Endothelial cell (in vitro differentiated cells): ENCODE measurements around the gene SKP1. TPM values are rescaled to one million over a fixed set of nuclear protein-coding genes. Genes with fewer than 3 reads are reported as not detected.

Experiments
- DNase-seq: peaks from one replicate; pipeline ENCODE4 v3.0.0; 2021; ENCODE audit warnings: low spot score
- H3K27ac Mint-ChIP-seq: one replicate; pipeline ENCODE4 v1.8.0; 2021; ENCODE audit warnings: mixed read lengths, inconsistent platforms; ENCODE audit not compliant: unreplicated experiment
- H3K27me3 Mint-ChIP-seq: one replicate; pipeline ENCODE4 v1.8.0; 2021; ENCODE audit warnings: mild to moderate bottlenecking, moderate library complexity, mixed read lengths, inconsistent platforms; ENCODE audit not compliant: unreplicated experiment
- H3K36me3 Mint-ChIP-seq: one replicate; pipeline ENCODE4 v1.8.0; 2021; ENCODE audit warnings: mild to moderate bottlenecking, low read depth, mixed read lengths, inconsistent platforms; ENCODE audit not compliant: unreplicated experiment
- H3K4me1 Mint-ChIP-seq: one replicate; pipeline ENCODE4 v1.8.0; 2021; ENCODE audit warnings: mild to moderate bottlenecking, mixed read lengths, inconsistent platforms; ENCODE audit not compliant: unreplicated experiment
- H3K4me3 Mint-ChIP-seq: one replicate; pipeline ENCODE4 v1.8.0; 2021; ENCODE audit warnings: mild to moderate bottlenecking, mixed read lengths, inconsistent platforms; ENCODE audit not compliant: unreplicated experiment
- H3K9me3 Mint-ChIP-seq: one replicate; pipeline ENCODE4 v1.8.0; 2021; ENCODE audit warnings: mixed read lengths, inconsistent platforms; ENCODE audit not compliant: unreplicated experiment
- total RNA-seq: library from RNA; stranded (reverse); fragmentation: NEBNext Ultra II Directional; extraction: Animal tissue kit (Norgen Biotek cat#: 25700); gene quantifications from one replicate; pipeline ENCODE4 v1.2.1, GENCODE V29; 2021; ENCODE audit not compliant: unreplicated experiment
- TF ChIP-seq, protein P1 (sequence below): fragments of 200-600 bp; sonication (generic); IDR thresholded peaks from one replicate; pipeline ENCODE4 v1.5.0; 2021; ENCODE audit warnings: antibody characterized with exemption; ENCODE audit not compliant: unreplicated experiment

Gene SKP1
- total RNA-seq, 1 donor from 2014 or later, result 471 TPM

DNA sequence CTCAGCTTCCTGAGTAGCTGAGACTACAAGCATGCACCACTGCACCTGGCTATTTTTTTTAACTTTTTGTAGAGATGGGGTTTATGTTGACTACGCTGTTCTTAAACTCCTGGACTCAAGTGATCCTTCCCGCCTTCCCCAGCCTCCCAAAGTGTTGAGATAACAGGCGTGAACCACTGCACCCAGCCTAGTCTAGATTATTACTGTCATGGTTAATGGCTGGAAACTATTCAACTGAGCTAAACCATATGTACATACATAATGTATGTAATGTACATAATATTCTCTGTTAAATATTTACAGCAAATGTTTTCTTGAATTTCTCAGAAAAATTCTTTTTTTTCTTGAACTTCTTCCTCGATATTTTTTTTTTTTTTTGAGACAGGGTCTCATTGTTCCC lies 27.8 kb upstream of the SKP1 start:
- Mint-ChIP-seq H3K4me3 (no peak overlapping the region), H3K27me3 (no peaks in the 10 kb centered on the region), H3K9me3 (no peaks in the 10 kb centered on the region), H3K27ac (no peak overlapping the region), H3K36me3 (peaks cover 14% of the 10 kb centered on the region), H3K4me1 (no peaks in the 10 kb centered on the region)
- DNase-seq, result no peak
- TF ChIP-seq, protein P1, sequence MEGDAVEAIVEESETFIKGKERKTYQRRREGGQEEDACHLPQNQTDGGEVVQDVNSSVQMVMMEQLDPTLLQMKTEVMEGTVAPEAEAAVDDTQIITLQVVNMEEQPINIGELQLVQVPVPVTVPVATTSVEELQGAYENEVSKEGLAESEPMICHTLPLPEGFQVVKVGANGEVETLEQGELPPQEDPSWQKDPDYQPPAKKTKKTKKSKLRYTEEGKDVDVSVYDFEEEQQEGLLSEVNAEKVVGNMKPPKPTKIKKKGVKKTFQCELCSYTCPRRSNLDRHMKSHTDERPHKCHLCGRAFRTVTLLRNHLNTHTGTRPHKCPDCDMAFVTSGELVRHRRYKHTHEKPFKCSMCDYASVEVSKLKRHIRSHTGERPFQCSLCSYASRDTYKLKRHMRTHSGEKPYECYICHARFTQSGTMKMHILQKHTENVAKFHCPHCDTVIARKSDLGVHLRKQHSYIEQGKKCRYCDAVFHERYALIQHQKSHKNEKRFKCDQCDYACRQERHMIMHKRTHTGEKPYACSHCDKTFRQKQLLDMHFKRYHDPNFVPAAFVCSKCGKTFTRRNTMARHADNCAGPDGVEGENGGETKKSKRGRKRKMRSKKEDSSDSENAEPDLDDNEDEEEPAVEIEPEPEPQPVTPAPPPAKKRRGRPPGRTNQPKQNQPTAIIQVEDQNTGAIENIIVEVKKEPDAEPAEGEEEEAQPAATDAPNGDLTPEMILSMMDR, result no peak

DNA sequence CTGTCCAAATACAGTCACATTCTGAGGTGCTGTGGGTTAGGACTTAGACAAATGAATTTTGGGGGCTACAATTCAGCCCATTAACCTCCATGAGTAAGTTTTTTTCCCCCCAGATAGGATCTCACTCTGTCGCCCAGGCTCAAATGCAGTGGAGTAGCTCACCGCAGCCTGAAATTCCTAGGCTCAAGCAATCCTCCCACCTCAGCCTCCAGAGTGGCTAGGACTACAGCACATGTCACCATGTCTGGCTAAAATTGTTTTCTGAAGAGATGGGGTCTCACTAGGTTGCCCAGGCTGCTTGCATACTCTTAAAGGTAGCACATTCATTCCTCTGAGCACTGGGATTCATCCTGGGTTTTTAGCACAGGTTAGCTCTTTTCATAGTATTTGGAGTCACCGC lies 26.9 kb upstream of the SKP1 start:
- TF ChIP-seq, protein P1, result no peak
- no peaks in the 10 kb centered on the region for H3K4me1 Mint-ChIP-seq
- H3K27me3 Mint-ChIP-seq, result no peaks in the 10 kb centered on the region
- no peak overlapping the region for H3K4me3 Mint-ChIP-seq
- DNase-seq, result no peak
- H3K27ac Mint-ChIP-seq, result no peak overlapping the region
- peaks cover 22% of the 10 kb centered on the region for H3K36me3 Mint-ChIP-seq
- H3K9me3 Mint-ChIP-seq, result no peaks in the 10 kb centered on the region

GRCh38 chr5:134195666-134196065 lies 18.9 kb upstream of the SKP1 start:
- H3K4me1 Mint-ChIP-seq, result no peaks in the 10 kb centered on the region
- H3K9me3 Mint-ChIP-seq, result no peaks in the 10 kb centered on the region
- TF ChIP-seq, protein P1, result no peak
- H3K27me3 Mint-ChIP-seq, result peaks cover 4% of the 10 kb centered on the region
- DNase-seq, result no peak
- peaks cover 30% of the 10 kb centered on the region for H3K36me3 Mint-ChIP-seq
- no peak overlapping the region for H3K27ac Mint-ChIP-seq
- no peak overlapping the region for H3K4me3 Mint-ChIP-seq

GRCh38 chr5:134189031-134189430 lies 12.3 kb upstream of the SKP1 start:
- no peaks in the 10 kb centered on the region for H3K9me3 Mint-ChIP-seq
- H3K4me3 Mint-ChIP-seq, result no peak overlapping the region
- H3K36me3 Mint-ChIP-seq, result no peaks in the 10 kb centered on the region
- TF ChIP-seq, protein P1, result no peak
- no peak overlapping the region for H3K27ac Mint-ChIP-seq
- DNase-seq, result no peak
- H3K27me3 Mint-ChIP-seq, result peaks cover 8% of the 10 kb centered on the region
- H3K4me1 Mint-ChIP-seq, result no peaks in the 10 kb centered on the region

GRCh38 chr5:134188092-134188491 lies 11.3 kb upstream of the SKP1 start:
- H3K27me3 Mint-ChIP-seq, result peaks cover 4% of the 10 kb centered on the region
- DNase-seq, result no peak
- H3K4me1 Mint-ChIP-seq, result no peaks in the 10 kb centered on the region
- no peak overlapping the region for H3K4me3 Mint-ChIP-seq
- H3K9me3 Mint-ChIP-seq, result no peaks in the 10 kb centered on the region
- H3K27ac Mint-ChIP-seq, result no peak overlapping the region
- no peaks in the 10 kb centered on the region for H3K36me3 Mint-ChIP-seq
- TF ChIP-seq, protein P1, result no peak
